Hematopoietic multipotent progenitor cell (in vitro differentiated cells): Measurements from ENCODE around the gene AKNA. TPM values are rescaled to one million over a fixed set of nuclear protein-coding genes. Genes with fewer than 3 reads are reported as not detected.
"Not testable (repeated sequence)": the region's sequence is repeated elsewhere in the genome, so short reads cannot be mapped to it uniquely, and the experiment has no call there.

Experiments
- DNase-seq, 3 donors: peaks; one replicate each; pipeline ENCODE4 v3.0.0-alpha.2; 2011 to 2015; ENCODE audit warnings: low read depth in 2 of 3, low spot score in 2 of 3
- total RNA-seq: library from RNA; depleted of rRNA; stranded (reverse); fragments of >200 nt; gene quantifications from one replicate; pipeline ENCODE4 v1.2.3, GENCODE V29; 2012

AKNA gene
- total RNA-seq, 1 donor = 96.9 TPM

- not testable (repeated sequence) for DNase-seq
Observed at GRCh38 chr9:114328357-114328820, 59.4 kb downstream of the AKNA start.

- DNase-seq = no peak
Observed at GRCh38 chr9:114327749-114328148, 60.0 kb downstream of the AKNA start.

- not testable (repeated sequence) for DNase-seq
Observed at GRCh38 chr9:114325684-114326254, 62.0 kb downstream of the AKNA start.

- not testable (repeated sequence) for DNase-seq
Observed at GRCh38 chr9:114324965-114325364, 62.8 kb downstream of the AKNA start.

- no peak for DNase-seq
Observed at GRCh38 chr9:114324492-114324891, 63.3 kb downstream of the AKNA start.

GRCh38 chr9:114323849-114324248 is 63.9 kb downstream of the AKNA start:
- DNase-seq = not testable (repeated sequence)

GRCh38 chr9:114322831-114323531 is 64.8 kb downstream of the AKNA start, which contains the start of gene ORM1:
Gene ORM1, plus strand, starts transcription at chr9:114323098. Its CDS starts 36 bp downstream, at chr9:114323134.
- DNase-seq = not testable (repeated sequence)

GRCh38 chr9:114322160-114322818 is 65.5 kb downstream of the AKNA start:
- DNase-seq = not testable (repeated sequence)

- no peak for DNase-seq
Observed at GRCh38 chr9:114321759-114322158, 66.0 kb downstream of the AKNA start.

GRCh38 chr9:114320710-114321109 is 67.1 kb downstream of the AKNA start:
- DNase-seq = not testable (repeated sequence)

GRCh38 chr9:114319147-114319546 is 68.6 kb downstream of the AKNA start:
- no peak for DNase-seq

GRCh38 chr9:114318416-114318815 is 69.4 kb downstream of the AKNA start:
- no peak for DNase-seq

GRCh38 chr9:114317665-114318357 is 70.0 kb downstream of the AKNA start:
- DNase-seq = no peak

GRCh38 chr9:114316605-114317230 is 71.1 kb downstream of the AKNA start:
- DNase-seq = no peak

GRCh38 chr9:114315723-114316363 is 71.9 kb downstream of the AKNA start:
- DNase-seq = no peak

- DNase-seq = no peak
Observed at GRCh38 chr9:114314881-114315722, 72.7 kb downstream of the AKNA start.

GRCh38 chr9:114314256-114314867 is 73.4 kb downstream of the AKNA start:
- DNase-seq = no peak

GRCh38 chr9:114313186-114313585 is 74.6 kb downstream of the AKNA start:
- no peak for DNase-seq

GRCh38 chr9:114312513-114312875 is 75.3 kb downstream of the AKNA start:
- DNase-seq = no peak
